GM12878 (cell line): ENCODE measurements around the gene BAZ2B. TPM values are rescaled to one million over a fixed set of nuclear protein-coding genes. Genes with fewer than 3 reads are reported as not detected.

ENCODE experiments used
- ATAC-seq: fragments of 200-7000 bp; cut with Tn5 transposase; 3 replicates; pipeline ENCODE4 v1.9.1; 2020; ENCODE audit warnings: mild to moderate bottlenecking, moderate library complexity
- BruUV-seq: library from RNA; stranded (reverse); fragments of 400-500 nt; replicated peaks from 2 replicates; lab custom pipeline; 2021; lab: Mats Ljungman, UMichigan
- CTCF ChIA-PET: fragments of 300-600 bp; sonication (Branson Sonifier 250); formaldehyde crosslinking; extraction: SDS; loops from one replicate; lab custom pipeline; 2021; ENCODE audit warnings: inconsistent platforms; lab: Yijun Ruan, JAX
- POLR2A ChIA-PET: fragments of 350-600 bp; formaldehyde crosslinking; extraction: SDS; loops from one replicate; lab custom pipeline; 2021; ENCODE audit warnings: inconsistent platforms; lab: Charles Lee
- RAD21 ChIA-PET: fragments of 300-600 bp; sonication (Branson Sonifier 250); formaldehyde crosslinking; loops from one replicate; lab custom pipeline; 2023; ENCODE audit warnings: antibody characterized with exemption; ENCODE audit not compliant: unreplicated experiment; lab: Charles Lee
- SMC1A ChIA-PET: fragments of 300-600 bp; sonication (Branson Sonifier 250); formaldehyde crosslinking; loops from one replicate; lab custom pipeline; 2023; ENCODE audit not compliant: unreplicated experiment, uncharacterized antibody; lab: Charles Lee
- DNase-seq: peaks from one replicate; pipeline ENCODE4 v3.0.0-alpha.2; 2011; ENCODE audit warnings: low read depth, low spot score
- FAIRE-seq: peaks from 3 replicates; lab custom pipeline; 2011; peaks lifted over from hg19 to GRCh38; lab: Jason Lieb, UNC
- H2AFZ ChIP-seq: 2 replicates; pipeline ENCODE4 v1.6.0; 2011; ENCODE audit warnings: low read depth, low read length, control low read depth; ENCODE audit not compliant: control insufficient read depth
- H3K27ac ChIP-seq: 2 replicates; pipeline ENCODE4 v1.5.1; 2011; ENCODE audit warnings: control low read depth; ENCODE audit not compliant: control insufficient read depth, insufficient read depth
- H3K27me3 ChIP-seq, 2 experiments: replicated peaks in 1 of 2; 2 replicates each; pipeline versions ENCODE4 v1.6.0 to v1.6.1; 2011; ENCODE audit warnings: low read length in 1 of 2; ENCODE audit not compliant: control insufficient read depth in 2 of 2, insufficient read depth in 2 of 2
- H3K36me3 ChIP-seq, 2 experiments: 2 replicates each; pipeline ENCODE4 v1.5.1; 2011; ENCODE audit warnings: low read length in 1 of 2; ENCODE audit not compliant: control insufficient read depth in 2 of 2, insufficient read depth in 2 of 2
- H3K4me1 ChIP-seq: 2 replicates; pipeline ENCODE4 v1.6.1; 2011; ENCODE audit warnings: mild to moderate bottlenecking, low read length, moderate library complexity, mixed read lengths; ENCODE audit not compliant: control insufficient read depth, insufficient read depth
- H3K4me2 ChIP-seq: 2 replicates; pipeline ENCODE4 v1.6.0; 2011; ENCODE audit warnings: control low read depth; ENCODE audit not compliant: control insufficient read depth, insufficient read depth
- H3K4me3 ChIP-seq: fragments of 200-600 bp; sonication (generic); 2 replicates; pipeline ENCODE4 v1.5.1; 2016
- H3K79me2 ChIP-seq: 2 replicates; pipeline ENCODE4 v1.6.0; 2011; ENCODE audit warnings: low read length; ENCODE audit not compliant: control insufficient read depth, insufficient read depth
- H3K9ac ChIP-seq: 2 replicates; pipeline ENCODE4 v1.8.0; 2011; ENCODE audit warnings: low read length, control low read depth, mixed read lengths; ENCODE audit not compliant: control insufficient read depth, insufficient read depth
- H3K9me3 ChIP-seq: replicated peaks from 3 replicates; pipeline ENCODE4 v1.5.1; 2011; ENCODE audit warnings: mild to moderate bottlenecking, low read length; ENCODE audit not compliant: control insufficient read depth, insufficient read depth
- H4K20me1 ChIP-seq: 2 replicates; pipeline ENCODE4 v1.6.0; 2011; ENCODE audit not compliant: control insufficient read depth, insufficient read depth
- BCL11A ChIP-seq: IDR thresholded peaks from 2 replicates; pipeline ENCODE4 v1.6.1; 2011; ENCODE audit warnings: low read depth, low read length
- BHLHE40 ChIP-seq, 2 experiments: fragments of 450-650 bp in 1 of 2; IDR thresholded peaks; 2 replicates each; pipeline ENCODE4 v1.6.1; 2011 to 2017; ENCODE audit warnings: low read depth in 2 of 2, borderline replicate concordance in 1 of 2, improper control_type of control experiment in 1 of 2, low read length in 1 of 2, mild to moderate bottlenecking in 1 of 2
- CREM ChIP-seq: IDR thresholded peaks from 2 replicates; pipeline ENCODE4 v1.6.1; 2014; ENCODE audit warnings: antibody characterized with exemption, low read depth
- FOS ChIP-seq: IDR thresholded peaks from 3 replicates; pipeline ENCODE4 v1.6.1; 2011; ENCODE audit warnings: borderline replicate concordance; ENCODE audit not compliant: insufficient read length; ENCODE audit errors: extremely low read depth
- HDAC6 ChIP-seq: fragments of 200-600 bp; sonication (generic); IDR thresholded peaks from one replicate; pipeline ENCODE4 v1.8.0; 2017; ENCODE audit warnings: antibody characterized with exemption; ENCODE audit not compliant: unreplicated experiment
- IKZF2 ChIP-seq, 2 experiments: fragments of 450-650 bp; IDR thresholded peaks; 2 replicates each; pipeline ENCODE4 v1.6.1; 2017; ENCODE audit warnings: mild to moderate bottlenecking in 2 of 2, moderate library complexity in 2 of 2
- KAT2A ChIP-seq: conservative IDR thresholded peaks from 2 replicates; pipeline ENCODE4 v1.6.1; 2011; ENCODE audit warnings: low read depth, low read length; ENCODE audit not compliant: control insufficient read depth
- KDM1A ChIP-seq: fragments of 200-600 bp; sonication (generic); IDR thresholded peaks from 2 replicates; pipeline ENCODE4 v1.6.1; 2016; ENCODE audit warnings: borderline replicate concordance
- MEF2B ChIP-seq: fragments of 450-650 bp; IDR thresholded peaks from 2 replicates; pipeline ENCODE4 v1.6.1; 2018; ENCODE audit warnings: mild to moderate bottlenecking, moderate library complexity; ENCODE audit not compliant: partially characterized antibody, poor library complexity, severe bottlenecking
- POLR2A ChIP-seq: IDR thresholded peaks from 2 replicates; pipeline ENCODE4 v1.6.1; 2011; ENCODE audit warnings: low read depth, mild to moderate bottlenecking, low read length
- SP1 ChIP-seq: IDR thresholded peaks from one replicate; pipeline ENCODE4 v1.6.1; 2011; ENCODE audit warnings: low read depth, low read length
- SRF ChIP-seq, 2 experiments: IDR thresholded peaks; 2 replicates each; pipeline ENCODE4 v1.6.1; 2011; ENCODE audit warnings: low read depth in 2 of 2, low read length in 2 of 2, mild to moderate bottlenecking in 1 of 2, moderate library complexity in 1 of 2
- TBL1XR1 ChIP-seq: IDR thresholded peaks from 2 replicates; pipeline ENCODE4 v1.6.1; 2012; ENCODE audit warnings: low read depth, low read length, improper control_type of control experiment
- ZNF217 ChIP-seq: fragments of 450-650 bp; IDR thresholded peaks from 2 replicates; pipeline ENCODE4 v1.6.1; 2017; ENCODE audit warnings: antibody characterized with exemption, mild to moderate bottlenecking
- ZNF274 ChIP-seq: IDR thresholded peaks from one replicate; pipeline ENCODE4 v1.8.0; 2011; ENCODE audit not compliant: insufficient read length, insufficient read depth
- WGBS: methylation state at CpG from one replicate; pipeline ENCODE4 v1.1.6; 2016; ENCODE audit warnings: low lambda C conversion rate; ENCODE audit not compliant: insufficient replicate concordance, insufficient coverage; ENCODE audit errors: missing lambda C conversion rate; 5-methylcytosine and 5-hydroxymethylcytosine counted together
- in situ Hi-C: fragments of 300-500 bp; cut with MboI; formaldehyde crosslinking; loops from 9 replicates; pipeline ENCODE4 v1.14.3; 2018; ENCODE audit warnings: mixed read lengths
- intact Hi-C: fragments of 100-400 bp; cut with micrococcal nuclease; formaldehyde crosslinking; loops from one replicate; pipeline ENCODE4 v1.14.2; 2022; ENCODE audit not compliant: unreplicated experiment
- polyA plus RNA-seq, 11 experiments: library from polyadenylated mRNA; depleted of rRNA in 4 of 11; unstranded in 6 of 11; stranded (reverse) in 5 of 11; fragments of >200 nt; fragmentation: Nextera tagmentation in 4 of 11; fragmentation: Illumina TruSeq in 1 of 11; extraction: Ambion mirVana in 4 of 11; extraction: Trizol in 1 of 11; gene quantifications; 1 replicate in 1 of 11; 2 replicates in 10 of 11; pipeline versions ENCODE4 v1.2.1 to v1.2.3, GENCODE V29; 2011 to 2016; ENCODE audit warnings: inconsistent platforms in 2 of 11, missing spikeins in 2 of 11, low read depth in 1 of 11
- total RNA-seq, 4 experiments: library from RNA; depleted of rRNA in 3 of 4; stranded (reverse); fragments of >200 nt in 3 of 4; fragmentation: Illumina TruSeq in 1 of 4; extraction: Trizol in 1 of 4; gene quantifications; 2 replicates each; pipeline versions ENCODE4 v1.2.1 to v1.2.3, GENCODE V29; 2013 to 2021
- TF ChIP-seq, protein P1 (sequence below): IDR thresholded peaks from 2 replicates; pipeline ENCODE4 v1.6.1; 2012; ENCODE audit warnings: low read depth, low read length, improper control_type of control experiment
- TF ChIP-seq, protein P2 (sequence below): fragments of 450-650 bp; IDR thresholded peaks from 2 replicates; pipeline ENCODE4 v1.6.1; 2018; ENCODE audit warnings: borderline replicate concordance, mild to moderate bottlenecking; ENCODE audit not compliant: partially characterized antibody
- TF ChIP-seq, protein P3 (sequence below): fragments of 450-650 bp; IDR thresholded peaks from 2 replicates; pipeline ENCODE4 v1.6.1; 2016; ENCODE audit warnings: mild to moderate bottlenecking
- TF ChIP-seq, protein P4 (sequence below), 3 experiments: IDR thresholded peaks in 2 of 3; conservative IDR thresholded peaks in 1 of 3; 2 replicates each; pipeline ENCODE4 v1.5.1; 2011; ENCODE audit warnings: low read depth in 3 of 3, low read length in 3 of 3, mild to moderate bottlenecking in 3 of 3, control low read depth in 2 of 3, moderate library complexity in 2 of 3, inconsistent platforms in 1 of 3, mixed read lengths in 1 of 3; ENCODE audit not compliant: control insufficient read depth in 2 of 3, insufficient read depth in 1 of 3; ENCODE audit errors: extremely low read depth in 1 of 3

The BAZ2B gene
- total and polyA plus RNA-seq, 10 of the 15 experiments (the other 5 are each of a cell fraction or from before 2014, with no cell fraction given): 8.8 to 49.7 (median 24.7) TPM

DNA sequence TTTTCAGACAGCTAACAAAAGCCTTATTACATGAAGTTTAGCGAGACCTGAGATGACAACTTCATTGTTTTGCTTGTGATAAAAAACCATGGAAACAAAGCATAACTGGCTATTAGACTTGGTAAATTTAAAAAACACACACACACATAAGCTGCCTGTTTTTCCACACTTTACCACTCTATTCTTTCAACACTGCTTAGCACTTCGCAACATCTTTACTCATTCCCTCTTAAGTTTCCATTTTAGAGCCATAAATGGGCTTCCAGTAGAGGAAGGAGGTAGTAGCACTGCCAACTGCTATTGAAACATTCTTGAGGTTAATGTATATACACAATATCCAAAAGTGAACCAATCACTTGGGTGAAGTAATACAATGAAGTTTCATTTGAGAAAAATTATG, 54.1 kb downstream of the BAZ2B start:
- Histone ChIP-seq H3K4me1 (no peaks in the 10 kb centered on the region), H3K4me3 (no peak overlapping the region), H3K9me3 (no peaks in the 10 kb centered on the region; the same call in 2 of the 3 replicates), H3K79me2 (no peaks in the 10 kb centered on the region), H3K27me3 (no peaks in the 10 kb centered on the region), H3K36me3 (no peaks in the 10 kb centered on the region), H2AFZ (no peak overlapping the region), H3K27ac (no peak overlapping the region), H3K9ac (no peak overlapping the region), H4K20me1 (no peaks in the 10 kb centered on the region), H3K4me2 (no peak overlapping the region)
- WGBS: 95% methylated on average over 2 of the region's 2 CpGs
- ChIA-PET RAD21 (no interaction called here), SMC1A (interaction anchor here (0.9 kb wide), 1 partner anchor 19 kb away, joined by 4 read pairs; no protein-coding TSS in a partner anchor), POLR2A (interaction anchor here (0.5 kb wide), 1 partner anchor 663 kb away, joined by 4 read pairs; no protein-coding TSS in a partner anchor), CTCF (interaction anchor here (1.5 kb wide), 1 partner anchor 405 kb away, joined by 3 read pairs; no protein-coding TSS in a partner anchor)
- FAIRE-seq (no peak), ATAC-seq (no peak), DNase-seq (no peak)
- in situ Hi-C loops: no loop called here
- intact Hi-C loops: no loop called here
- no TSS peak for BruUV-seq
- TF ChIP-seq KDM1A (no peak), SP1 (no peak), ZNF217 (no peak), ZNF274 (no peak), BCL11A (no peak), KAT2A (no peak), HDAC6 (no peak), CREM (no peak), FOS (no peak), TBL1XR1 (no peak), BHLHE40 (IDR thresholded peaks at IDR 0.05; ENCODE audit: borderline replicate concordance in 1 of 2, low read depth in 2 of 2, low read length in 1 of 2) (no peak), MEF2B (no peak), SRF (IDR thresholded peaks at IDR 0.05; ENCODE audit: low read depth in 2 of 2, low read length in 2 of 2) (no peak), POLR2A (no peak), IKZF2 (IDR thresholded peaks at IDR 0.05) (no peak)
- TF ChIP-seq, protein P1, sequence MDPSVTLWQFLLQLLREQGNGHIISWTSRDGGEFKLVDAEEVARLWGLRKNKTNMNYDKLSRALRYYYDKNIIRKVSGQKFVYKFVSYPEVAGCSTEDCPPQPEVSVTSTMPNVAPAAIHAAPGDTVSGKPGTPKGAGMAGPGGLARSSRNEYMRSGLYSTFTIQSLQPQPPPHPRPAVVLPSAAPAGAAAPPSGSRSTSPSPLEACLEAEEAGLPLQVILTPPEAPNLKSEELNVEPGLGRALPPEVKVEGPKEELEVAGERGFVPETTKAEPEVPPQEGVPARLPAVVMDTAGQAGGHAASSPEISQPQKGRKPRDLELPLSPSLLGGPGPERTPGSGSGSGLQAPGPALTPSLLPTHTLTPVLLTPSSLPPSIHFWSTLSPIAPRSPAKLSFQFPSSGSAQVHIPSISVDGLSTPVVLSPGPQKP: no peak
- TF ChIP-seq, protein P2, sequence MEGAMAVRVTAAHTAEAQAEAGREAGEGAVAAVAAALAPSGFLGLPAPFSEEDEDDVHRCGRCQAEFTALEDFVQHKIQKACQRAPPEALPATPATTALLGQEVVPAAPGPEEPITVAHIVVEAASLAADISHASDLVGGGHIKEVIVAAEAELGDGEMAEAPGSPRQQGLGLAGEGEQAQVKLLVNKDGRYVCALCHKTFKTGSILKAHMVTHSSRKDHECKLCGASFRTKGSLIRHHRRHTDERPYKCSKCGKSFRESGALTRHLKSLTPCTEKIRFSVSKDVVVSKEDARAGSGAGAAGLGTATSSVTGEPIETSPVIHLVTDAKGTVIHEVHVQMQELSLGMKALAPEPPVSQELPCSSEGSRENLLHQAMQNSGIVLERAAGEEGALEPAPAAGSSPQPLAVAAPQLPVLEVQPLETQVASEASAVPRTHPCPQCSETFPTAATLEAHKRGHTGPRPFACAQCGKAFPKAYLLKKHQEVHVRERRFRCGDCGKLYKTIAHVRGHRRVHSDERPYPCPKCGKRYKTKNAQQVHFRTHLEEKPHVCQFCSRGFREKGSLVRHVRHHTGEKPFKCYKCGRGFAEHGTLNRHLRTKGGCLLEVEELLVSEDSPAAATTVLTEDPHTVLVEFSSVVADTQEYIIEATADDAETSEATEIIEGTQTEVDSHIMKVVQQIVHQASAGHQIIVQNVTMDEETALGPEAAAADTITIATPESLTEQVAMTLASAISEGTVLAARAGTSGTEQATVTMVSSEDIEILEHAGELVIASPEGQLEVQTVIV: no peak
- TF ChIP-seq, protein P3, sequence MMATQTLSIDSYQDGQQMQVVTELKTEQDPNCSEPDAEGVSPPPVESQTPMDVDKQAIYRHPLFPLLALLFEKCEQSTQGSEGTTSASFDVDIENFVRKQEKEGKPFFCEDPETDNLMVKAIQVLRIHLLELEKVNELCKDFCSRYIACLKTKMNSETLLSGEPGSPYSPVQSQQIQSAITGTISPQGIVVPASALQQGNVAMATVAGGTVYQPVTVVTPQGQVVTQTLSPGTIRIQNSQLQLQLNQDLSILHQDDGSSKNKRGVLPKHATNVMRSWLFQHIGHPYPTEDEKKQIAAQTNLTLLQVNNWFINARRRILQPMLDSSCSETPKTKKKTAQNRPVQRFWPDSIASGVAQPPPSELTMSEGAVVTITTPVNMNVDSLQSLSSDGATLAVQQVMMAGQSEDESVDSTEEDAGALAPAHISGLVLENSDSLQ: no peak
- TF ChIP-seq, protein P4, sequence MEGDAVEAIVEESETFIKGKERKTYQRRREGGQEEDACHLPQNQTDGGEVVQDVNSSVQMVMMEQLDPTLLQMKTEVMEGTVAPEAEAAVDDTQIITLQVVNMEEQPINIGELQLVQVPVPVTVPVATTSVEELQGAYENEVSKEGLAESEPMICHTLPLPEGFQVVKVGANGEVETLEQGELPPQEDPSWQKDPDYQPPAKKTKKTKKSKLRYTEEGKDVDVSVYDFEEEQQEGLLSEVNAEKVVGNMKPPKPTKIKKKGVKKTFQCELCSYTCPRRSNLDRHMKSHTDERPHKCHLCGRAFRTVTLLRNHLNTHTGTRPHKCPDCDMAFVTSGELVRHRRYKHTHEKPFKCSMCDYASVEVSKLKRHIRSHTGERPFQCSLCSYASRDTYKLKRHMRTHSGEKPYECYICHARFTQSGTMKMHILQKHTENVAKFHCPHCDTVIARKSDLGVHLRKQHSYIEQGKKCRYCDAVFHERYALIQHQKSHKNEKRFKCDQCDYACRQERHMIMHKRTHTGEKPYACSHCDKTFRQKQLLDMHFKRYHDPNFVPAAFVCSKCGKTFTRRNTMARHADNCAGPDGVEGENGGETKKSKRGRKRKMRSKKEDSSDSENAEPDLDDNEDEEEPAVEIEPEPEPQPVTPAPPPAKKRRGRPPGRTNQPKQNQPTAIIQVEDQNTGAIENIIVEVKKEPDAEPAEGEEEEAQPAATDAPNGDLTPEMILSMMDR (IDR thresholded peaks at IDR 0.05 in 2 of 3, conservative IDR thresholded peaks at IDR 0.05 in 1 of 3; ENCODE audit: control insufficient read depth in 2 of 3, extremely low read depth in 1 of 3, insufficient read depth in 1 of 3, low read depth in 3 of 3, low read length in 3 of 3): no peak
- TF ChIP-seq, all 136 proteins: peak for 0
